Body of pancreas (tissue), 4 donors: Measurements from ENCODE around the gene ARF4.

Source experiments
- POLR2A ChIP-seq, 3 donors: fragments of 450-650 bp; IDR thresholded peaks; one replicate each; pipeline ENCODE4 v1.6.1; 2016; ENCODE audit warnings: antibody characterized with exemption in 3 of 3, mild to moderate bottlenecking in 2 of 3
- TF ChIP-seq, protein P1 (sequence below), 7 experiments: fragments of 450-650 bp in 4 of 7; fragments of 200-600 bp in 3 of 7; sonication (generic) in 3 of 7; IDR thresholded peaks; one replicate each; pipeline ENCODE4 v1.5.1; 2016 to 2019; ENCODE audit warnings: antibody characterized with exemption in 7 of 7

DNA sequence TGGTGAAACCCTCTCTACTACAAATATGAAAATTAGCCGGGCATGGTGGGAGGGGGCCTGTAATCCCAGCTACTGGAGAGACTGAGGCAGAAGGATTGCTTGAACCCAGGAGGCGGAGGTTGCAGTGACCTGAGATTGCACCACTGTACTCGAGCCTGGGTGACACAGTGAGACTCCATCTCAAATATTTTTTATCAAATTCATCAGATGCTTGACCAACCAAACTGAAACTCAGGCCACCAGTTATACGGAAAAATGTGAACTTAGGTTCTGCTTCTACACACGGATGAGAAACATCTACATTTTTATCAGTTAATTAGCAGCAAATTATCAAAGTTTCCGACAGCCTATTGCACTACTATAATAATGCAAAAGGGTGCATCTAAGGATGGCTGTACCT is 4.8 kb downstream of the ARF4 start:
- TF ChIP-seq, protein P1, sequence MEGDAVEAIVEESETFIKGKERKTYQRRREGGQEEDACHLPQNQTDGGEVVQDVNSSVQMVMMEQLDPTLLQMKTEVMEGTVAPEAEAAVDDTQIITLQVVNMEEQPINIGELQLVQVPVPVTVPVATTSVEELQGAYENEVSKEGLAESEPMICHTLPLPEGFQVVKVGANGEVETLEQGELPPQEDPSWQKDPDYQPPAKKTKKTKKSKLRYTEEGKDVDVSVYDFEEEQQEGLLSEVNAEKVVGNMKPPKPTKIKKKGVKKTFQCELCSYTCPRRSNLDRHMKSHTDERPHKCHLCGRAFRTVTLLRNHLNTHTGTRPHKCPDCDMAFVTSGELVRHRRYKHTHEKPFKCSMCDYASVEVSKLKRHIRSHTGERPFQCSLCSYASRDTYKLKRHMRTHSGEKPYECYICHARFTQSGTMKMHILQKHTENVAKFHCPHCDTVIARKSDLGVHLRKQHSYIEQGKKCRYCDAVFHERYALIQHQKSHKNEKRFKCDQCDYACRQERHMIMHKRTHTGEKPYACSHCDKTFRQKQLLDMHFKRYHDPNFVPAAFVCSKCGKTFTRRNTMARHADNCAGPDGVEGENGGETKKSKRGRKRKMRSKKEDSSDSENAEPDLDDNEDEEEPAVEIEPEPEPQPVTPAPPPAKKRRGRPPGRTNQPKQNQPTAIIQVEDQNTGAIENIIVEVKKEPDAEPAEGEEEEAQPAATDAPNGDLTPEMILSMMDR (IDR thresholded peaks at IDR 0.05) = no peak
- no peak for TF ChIP-seq POLR2A (IDR thresholded peaks at IDR 0.05)
